ENCODE measurements around the gene RIF1.

RIF1 gene

DNA sequence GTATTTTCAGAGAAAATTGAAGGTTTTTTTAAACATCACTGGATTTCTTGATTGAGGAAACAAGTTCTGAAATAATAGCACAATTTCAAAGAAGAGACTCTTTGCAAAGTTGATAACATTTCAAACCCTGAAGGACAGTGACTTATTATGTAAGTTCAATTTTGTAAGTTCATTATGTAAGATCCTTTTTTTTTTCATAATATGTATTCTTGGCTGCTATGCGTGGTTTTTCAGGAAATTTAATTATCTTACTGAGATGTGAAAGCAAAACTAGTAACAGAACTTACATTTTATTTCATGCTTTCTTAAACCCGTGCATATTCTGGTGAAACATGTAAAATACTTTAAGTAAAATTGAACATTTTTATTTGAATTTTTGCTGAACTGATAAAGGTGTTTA is 65.4 kb downstream of the RIF1 start:
- TF ChIP-seq, protein P1, sequence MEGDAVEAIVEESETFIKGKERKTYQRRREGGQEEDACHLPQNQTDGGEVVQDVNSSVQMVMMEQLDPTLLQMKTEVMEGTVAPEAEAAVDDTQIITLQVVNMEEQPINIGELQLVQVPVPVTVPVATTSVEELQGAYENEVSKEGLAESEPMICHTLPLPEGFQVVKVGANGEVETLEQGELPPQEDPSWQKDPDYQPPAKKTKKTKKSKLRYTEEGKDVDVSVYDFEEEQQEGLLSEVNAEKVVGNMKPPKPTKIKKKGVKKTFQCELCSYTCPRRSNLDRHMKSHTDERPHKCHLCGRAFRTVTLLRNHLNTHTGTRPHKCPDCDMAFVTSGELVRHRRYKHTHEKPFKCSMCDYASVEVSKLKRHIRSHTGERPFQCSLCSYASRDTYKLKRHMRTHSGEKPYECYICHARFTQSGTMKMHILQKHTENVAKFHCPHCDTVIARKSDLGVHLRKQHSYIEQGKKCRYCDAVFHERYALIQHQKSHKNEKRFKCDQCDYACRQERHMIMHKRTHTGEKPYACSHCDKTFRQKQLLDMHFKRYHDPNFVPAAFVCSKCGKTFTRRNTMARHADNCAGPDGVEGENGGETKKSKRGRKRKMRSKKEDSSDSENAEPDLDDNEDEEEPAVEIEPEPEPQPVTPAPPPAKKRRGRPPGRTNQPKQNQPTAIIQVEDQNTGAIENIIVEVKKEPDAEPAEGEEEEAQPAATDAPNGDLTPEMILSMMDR (IDR thresholded peaks at IDR 0.05): no peak

DNA sequence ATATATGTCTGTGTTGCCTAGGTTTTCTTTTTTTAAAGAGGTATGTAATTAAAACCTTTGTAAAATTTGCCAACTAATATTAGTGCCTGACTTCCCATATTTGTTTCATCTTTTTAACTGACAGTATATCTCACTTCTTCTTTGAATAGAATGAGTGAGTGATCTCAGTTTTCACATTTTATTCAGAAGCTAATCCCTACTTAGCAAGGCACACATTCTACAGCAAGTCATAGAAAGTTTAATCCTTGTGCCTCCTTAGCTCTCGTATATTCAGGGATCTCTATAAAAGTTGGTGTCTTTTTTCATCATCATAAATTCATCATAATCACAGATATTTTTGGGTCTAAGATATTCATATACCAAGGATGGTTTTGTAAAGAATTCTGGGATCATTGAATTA is 66.6 kb downstream of the RIF1 start:
- TF ChIP-seq, protein P1 (IDR thresholded peaks at IDR 0.05): no peak

DNA sequence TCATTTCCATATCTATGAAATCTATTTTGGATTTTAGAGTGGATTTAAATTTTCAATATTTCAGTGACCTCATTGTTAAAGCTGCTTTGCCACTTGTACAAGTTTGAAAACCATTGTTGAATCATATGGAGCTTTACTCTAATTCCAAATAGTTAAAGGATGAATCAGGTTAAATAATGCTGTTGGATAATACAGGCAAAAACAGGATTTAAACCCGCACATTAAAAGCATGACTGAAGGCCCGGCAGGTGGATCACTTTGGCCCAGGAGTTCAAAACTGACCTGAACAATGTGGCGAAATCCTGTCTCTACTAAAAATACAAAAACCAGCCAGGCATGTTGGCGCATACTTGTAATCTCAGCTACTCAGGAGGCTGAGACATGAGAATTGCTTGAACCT is 68.3 kb downstream of the RIF1 start:
- TF ChIP-seq, protein P1 (IDR thresholded peaks at IDR 0.05): no peak

DNA sequence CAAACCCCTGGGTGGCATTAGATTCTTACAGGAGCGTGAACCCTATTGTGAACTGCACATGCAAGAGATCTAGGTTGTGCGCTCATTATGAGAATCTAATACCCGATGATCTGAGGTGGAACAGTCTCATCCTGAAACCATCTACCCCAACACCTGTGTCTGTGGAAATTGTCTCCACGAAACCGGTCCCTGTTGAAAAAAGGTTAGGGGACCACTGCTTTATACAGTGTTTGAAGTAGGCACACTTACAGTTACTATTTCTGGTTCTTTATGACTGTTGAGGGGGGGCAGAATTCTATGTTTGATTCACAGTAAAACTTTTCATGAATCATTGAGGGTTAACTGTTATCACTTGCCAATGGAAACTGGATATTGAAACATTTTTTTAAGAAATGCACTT is 72.0 kb downstream of the RIF1 start:
- TF ChIP-seq, protein P1 (IDR thresholded peaks at IDR 0.05): no peak

DNA sequence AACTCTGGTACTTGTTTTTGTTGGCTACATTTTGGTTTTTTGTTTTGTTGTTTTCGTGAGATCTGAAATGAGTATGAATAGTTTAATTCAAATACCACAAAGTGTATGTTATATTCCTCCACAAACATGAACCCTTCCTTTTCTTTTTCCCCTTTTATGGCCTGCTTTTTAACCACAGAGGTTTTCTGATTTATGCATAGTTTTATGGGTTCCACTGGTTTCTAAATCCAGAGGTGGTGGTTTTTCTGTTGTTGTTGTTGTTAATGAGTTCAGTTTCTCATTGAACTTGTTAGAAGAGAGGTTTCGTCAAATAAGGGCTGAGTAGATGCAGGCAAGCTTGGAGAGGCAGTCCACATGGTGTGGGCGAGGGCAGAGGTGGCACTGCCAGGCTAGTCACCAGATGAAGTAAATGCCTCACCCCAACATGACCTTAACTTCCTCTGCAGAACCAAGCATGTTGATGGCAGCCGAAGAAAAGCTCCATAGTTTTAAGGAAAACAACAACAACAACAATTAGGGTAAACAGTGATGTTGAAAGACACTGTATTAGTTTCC is 72.5 kb downstream of the RIF1 start:
- TF ChIP-seq, protein P1 (IDR thresholded peaks at IDR 0.05): no peak

DNA sequence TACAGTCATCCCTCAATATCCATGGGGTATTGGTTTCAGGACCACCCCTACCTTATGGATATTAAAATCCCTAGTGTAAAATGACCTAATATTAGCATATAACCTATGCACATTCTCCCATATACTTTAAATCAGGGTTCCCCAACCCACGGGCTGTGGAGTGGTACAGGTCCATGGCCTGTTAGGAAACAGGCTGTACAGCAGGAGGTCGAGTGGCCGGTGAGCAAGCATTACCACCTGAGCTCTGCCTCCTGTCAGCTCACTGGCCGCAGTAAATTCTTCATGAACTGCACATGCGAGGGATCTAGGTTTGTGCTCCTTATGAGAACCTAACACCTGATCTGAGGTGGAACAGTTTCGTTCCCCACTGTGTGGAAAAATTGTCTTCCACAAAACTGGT is 73.8 kb downstream of the RIF1 start:
- TF ChIP-seq, protein P1 (IDR thresholded peaks at IDR 0.05): no peak

DNA sequence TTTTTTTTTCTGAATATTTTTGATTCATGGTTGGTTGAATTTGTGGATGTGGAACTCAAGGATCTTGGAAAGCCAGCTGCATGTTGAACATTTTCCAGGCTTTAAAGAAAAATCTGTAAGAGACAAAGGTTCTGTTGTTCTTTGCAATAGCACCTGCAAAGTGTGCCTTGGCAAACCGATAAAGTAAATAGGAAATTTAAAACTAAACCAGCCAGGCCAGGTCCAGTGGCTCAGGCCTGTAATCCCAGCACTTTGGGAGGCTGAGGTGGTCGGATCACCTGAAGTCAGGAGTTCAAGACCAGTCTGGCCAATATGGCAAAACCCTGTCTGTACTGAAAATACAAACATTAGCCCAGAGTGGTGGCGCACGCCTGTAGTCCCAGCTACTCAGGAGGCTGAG is 74.4 kb downstream of the RIF1 start:
- TF ChIP-seq, protein P1 (IDR thresholded peaks at IDR 0.05): no peak

DNA sequence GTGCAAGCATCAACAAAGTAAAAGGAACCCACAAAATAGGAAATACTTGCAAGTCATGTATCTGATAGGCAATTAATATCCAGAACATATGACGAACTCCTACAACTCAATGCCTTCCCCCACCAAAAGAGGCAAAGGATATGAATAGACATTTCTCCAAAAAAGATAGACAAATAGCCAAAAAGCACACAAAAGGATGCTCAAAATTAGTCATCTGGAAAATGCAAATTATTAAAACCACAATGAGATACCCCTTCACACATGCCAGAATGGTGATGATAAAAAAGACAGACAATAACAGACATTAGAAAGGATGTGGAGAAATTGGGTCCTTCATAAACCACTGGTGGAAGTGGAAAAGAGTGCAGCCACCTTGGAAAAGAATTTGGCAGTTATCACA is 76.4 kb downstream of the RIF1 start:
- TF ChIP-seq, protein P1 (IDR thresholded peaks at IDR 0.05): no peak
